CD14-positive monocyte (primary cell): ENCODE measurements around the gene CEP72. TPM values are rescaled to one million over a fixed set of nuclear protein-coding genes. Genes with fewer than 3 reads are reported as not detected.

ENCODE experiments used
- polyA plus RNA-seq, 3 donors: library from polyadenylated mRNA; depleted of rRNA in 1 of 3; unstranded in 2 of 3; stranded (reverse) in 1 of 3; fragments of 300-500 nt in 2 of 3; fragments of >200 nt in 1 of 3; fragmentation: Illumina TruSeq in 2 of 3; gene quantifications; 1 replicate in 2 of 3; 2 replicates in 1 of 3; pipeline ENCODE4 v1.2.3, GENCODE V29; 2012 to 2021

CEP72 gene
- polyA plus RNA-seq, 3 donors: 0.13 to 2.1 (median 0.24) TPM

Other genes starting within 250 kb of the CEP72 start
- gene EXOC3, start 169.2 kb upstream of the CEP72 start, polyA plus RNA-seq: 10 to 100 TPM; 33.2 to 59.7 (median 53.8) TPM
- gene SLC9A3, start 87.9 kb upstream of the CEP72 start, polyA plus RNA-seq: under 1 TPM; 0.31 to 0.42 (median 0.36) TPM
- gene TPPP, start 81.0 kb downstream of the CEP72 start, polyA plus RNA-seq: under 1 TPM; 0.02 to 0.17 (median 0.06) TPM
- gene ZDHHC11B, start 172.4 kb downstream of the CEP72 start, polyA plus RNA-seq: not detected
- 1 to 10 TPM in 1 of 3 donors, not detected in 2; 1.8 TPM for gene ZDHHC11, start 238.6 kb downstream of the CEP72 start, polyA plus RNA-seq